ENCODE data around the gene VWA5B1. TPM values are rescaled to one million over a fixed set of nuclear protein-coding genes. Genes with fewer than 3 reads are reported as not detected.

Gene VWA5B1
- total and polyA plus RNA-seq, 2 donors (not counting 3 experiments of a cell fraction or from before 2014, with no cell fraction given), result not detected

GRCh38 chr1:20321573-20321972, 30.9 kb downstream of the VWA5B1 start:
- Histone ChIP-seq H2AFZ (ENCODE audit: low read depth, low read length) (no peak overlapping the region), H3K27me3 (ENCODE audit: control insufficient read depth in 2 of 2, insufficient read depth in 2 of 2, low read length in 2 of 2) (peaks cover 1 to 7% of the 10 kb centered on the region in 2 experiments), H3K9ac (replicated peaks; ENCODE audit: extremely low read depth, insufficient read depth, low read length) (no peak overlapping the region), H3K79me2 (ENCODE audit: control insufficient read depth, insufficient read depth, low read length) (no peaks in the 10 kb centered on the region), H4K20me1 (replicated peaks; ENCODE audit: control insufficient read depth, extremely low read depth, insufficient read depth, low read length) (no peaks in the 10 kb centered on the region), H3K4me2 (ENCODE audit: insufficient read depth, low read length) (no peak overlapping the region), H3K4me1 (ENCODE audit: control insufficient read depth, extremely low read depth, insufficient read depth, low read length) (no peaks in the 10 kb centered on the region), H3K9me3 (replicated peaks; ENCODE audit: control insufficient read depth, insufficient read depth, low read length) (no peaks in the 10 kb centered on the region), H3K27ac (ENCODE audit: insufficient read depth, low read depth, low read length) (no peak overlapping the region), H3K4me3 (replicated peaks in 1 of 3; ENCODE audit: insufficient read depth in 1 of 3, low read depth in 1 of 3, low read length in 3 of 3) (no peak overlapping the region), H3K36me3 (ENCODE audit: control insufficient read depth in 2 of 2, extremely low read depth in 1 of 2, insufficient read depth in 2 of 2, low read length in 2 of 2) (no peaks in the 10 kb centered on the region), H3K9me1 (replicated peaks; ENCODE audit: control insufficient read depth, extremely low read depth, insufficient read depth, low read length) (no peaks in the 10 kb centered on the region)
- dilution Hi-C loops (cut with MboI; ENCODE audit: extremely low pct_ligation_motif_present, low sequenced_read_pairs) (no loop called here), intact Hi-C loops (cut with micrococcal nuclease) (no loop called here)
- TF ChIP-seq EZH2 (IDR thresholded peaks at IDR 0.05; ENCODE audit: borderline replicate concordance, low read depth, low read length, severe bottlenecking) (no peak), CTCF (IDR thresholded peaks at IDR 0.05; ENCODE audit: extremely low read depth in 1 of 2, insufficient read depth in 1 of 2, low read depth in 1 of 2, low read length in 2 of 2) (no peak), FOS (IDR thresholded peaks at IDR 0.05; ENCODE audit: borderline replicate concordance, insufficient read depth, low read length) (no peak)
- POLR2A ChIA-PET, result no interaction called here
- no TSS peak for BruUV-seq (replicated peaks)
- no peak for FAIRE-seq
- peak; percentile 4 for DNase-seq (ENCODE audit: low read depth, low spot score)
- CTCF ChIA-PET, result no interaction called here

- no peak for FAIRE-seq
- no peak overlapping the region for H2AFZ ChIP-seq (ENCODE audit: low read depth, low read length)
- peaks cover 1 to 7% of the 10 kb centered on the region in 2 experiments for H3K27me3 ChIP-seq (ENCODE audit: control insufficient read depth in 2 of 2, insufficient read depth in 2 of 2, low read length in 2 of 2)
- no peaks in the 10 kb centered on the region for H3K36me3 ChIP-seq (ENCODE audit: control insufficient read depth in 2 of 2, extremely low read depth in 1 of 2, insufficient read depth in 2 of 2, low read length in 2 of 2)
- BruUV-seq (replicated peaks), result no TSS peak
- intact Hi-C loops (cut with micrococcal nuclease) (no loop called here), dilution Hi-C loops (cut with MboI; ENCODE audit: extremely low pct_ligation_motif_present, low sequenced_read_pairs) (no loop called here)
- H3K4me1 ChIP-seq (ENCODE audit: control insufficient read depth, extremely low read depth, insufficient read depth, low read length), result no peaks in the 10 kb centered on the region
- H3K9me3 ChIP-seq (replicated peaks; ENCODE audit: control insufficient read depth, insufficient read depth, low read length), result no peaks in the 10 kb centered on the region
- H3K27ac ChIP-seq (ENCODE audit: insufficient read depth, low read depth, low read length), result no peak overlapping the region
- peak; percentile 11 for TF ChIP-seq EZH2 (IDR thresholded peaks at IDR 0.05; ENCODE audit: borderline replicate concordance, low read depth, low read length, severe bottlenecking)
- TF ChIP-seq GATA2 (IDR thresholded peaks at IDR 0.05; ENCODE audit: insufficient read depth, insufficient read length, low read depth, low read length), result no peak
- CTCF ChIA-PET, result no interaction called here
- H3K4me2 ChIP-seq (ENCODE audit: insufficient read depth, low read length), result no peak overlapping the region
- POLR2A ChIA-PET, result no interaction called here
- no peaks in the 10 kb centered on the region for H4K20me1 ChIP-seq (replicated peaks; ENCODE audit: control insufficient read depth, extremely low read depth, insufficient read depth, low read length)
- H3K9me1 ChIP-seq (replicated peaks; ENCODE audit: control insufficient read depth, extremely low read depth, insufficient read depth, low read length), result no peaks in the 10 kb centered on the region
- no peak overlapping the region for H3K9ac ChIP-seq (replicated peaks; ENCODE audit: extremely low read depth, insufficient read depth, low read length)
- H3K4me3 ChIP-seq (replicated peaks in 1 of 3; ENCODE audit: insufficient read depth in 1 of 3, low read depth in 1 of 3, low read length in 3 of 3), result no peak overlapping the region
- peak; percentile 9 for DNase-seq (ENCODE audit: low read depth, low spot score)
- H3K79me2 ChIP-seq (ENCODE audit: control insufficient read depth, insufficient read depth, low read length), result no peaks in the 10 kb centered on the region
Observed at GRCh38 chr1:20322081-20322824, 31.6 kb downstream of the VWA5B1 start.
